NCI-H748 treated with DMSO at 0.1 percent for 48 hours (cell line): ENCODE measurements around the gene DAND5.
"Not testable (repeated sequence)": the region's sequence is repeated elsewhere in the genome, so short reads cannot be mapped to it uniquely, and the experiment has no call there.

ENCODE experiments used
- DNase-seq: peaks from one replicate; lab custom pipeline; 2025; lab: John Stamatoyannopoulos, UW

DAND5 gene

GRCh38 chr19:12967907-12968306 is 1.5 kb upstream of the DAND5 start:
- no peak for DNase-seq

GRCh38 chr19:12970070-12970820 is 869 bp downstream of the DAND5 start:
- no peak for DNase-seq

- DNase-seq = no peak
These were observed 3.9 kb downstream of the DAND5 start for GRCh38 chr19:12973236-12973635.

GRCh38 chr19:12974301-12975220 is 5.2 kb downstream of the DAND5 start:
- no peak for DNase-seq

GRCh38 chr19:12975221-12975741 is 5.9 kb downstream of the DAND5 start:
- no peak for DNase-seq

GRCh38 chr19:12976109-12976508 is 6.7 kb downstream of the DAND5 start:
- not testable (repeated sequence) for DNase-seq

- no peak for DNase-seq
These were observed 10.6 kb downstream of the DAND5 start for GRCh38 chr19:12979974-12980373.

- DNase-seq = no peak
These were observed 13.3 kb downstream of the DAND5 start for GRCh38 chr19:12982648-12983047.

GRCh38 chr19:12983091-12983490 is 13.7 kb downstream of the DAND5 start:
- no peak for DNase-seq

GRCh38 chr19:12983542-12984142 is 14.3 kb downstream of the DAND5 start:
- DNase-seq = peak; percentile 35

- DNase-seq = no peak
These were observed 14.8 kb downstream of the DAND5 start for GRCh38 chr19:12984143-12984627.

- DNase-seq = no peak
These were observed 15.3 kb downstream of the DAND5 start for GRCh38 chr19:12984683-12985048.

- no peak for DNase-seq
These were observed 15.8 kb downstream of the DAND5 start for GRCh38 chr19:12985049-12985776.

- no peak for DNase-seq
These were observed 17.4 kb downstream of the DAND5 start for GRCh38 chr19:12986726-12987125.

- DNase-seq = no peak
These were observed 17.8 kb downstream of the DAND5 start for GRCh38 chr19:12987190-12987589.

GRCh38 chr19:12987781-12988180 is 18.4 kb downstream of the DAND5 start:
- DNase-seq = no peak

GRCh38 chr19:12990431-12990830 is 21.1 kb downstream of the DAND5 start:
- no peak for DNase-seq

GRCh38 chr19:12990853-12991252 is 21.5 kb downstream of the DAND5 start:
- DNase-seq = no peak

- DNase-seq = no peak
These were observed 21.9 kb downstream of the DAND5 start for GRCh38 chr19:12991296-12991695.

- DNase-seq = no peak
These were observed 23.4 kb downstream of the DAND5 start for GRCh38 chr19:12992729-12993128.

GRCh38 chr19:12993562-12993961 is 24.2 kb downstream of the DAND5 start:
- DNase-seq = no peak
